Skin epidermis (tissue), 12 donors: ENCODE measurements around the gene AGAP5.
"Not testable (repeated sequence)": the region's sequence is repeated elsewhere in the genome, so short reads cannot be mapped to it uniquely, and the experiment has no call there.

Experiments used
- H3K27ac ChIP-seq, 21 experiments: fragments of 200-600 bp; sonication (generic) in 11 of 21; one replicate each; pipeline ENCODE4 v1.5.0; 2020; ENCODE audit warnings: mild to moderate bottlenecking in 3 of 21, inconsistent platforms in 2 of 21, moderate library complexity in 2 of 21
- H3K4me3 ChIP-seq, 7 experiments: fragments of 200-600 bp; sonication (generic) in 2 of 7; one replicate each; pipeline ENCODE4 v1.5.0; 2020; ENCODE audit warnings: inconsistent platforms in 2 of 7, mild to moderate bottlenecking in 2 of 7, moderate library complexity in 1 of 7

AGAP5 gene

DNA sequence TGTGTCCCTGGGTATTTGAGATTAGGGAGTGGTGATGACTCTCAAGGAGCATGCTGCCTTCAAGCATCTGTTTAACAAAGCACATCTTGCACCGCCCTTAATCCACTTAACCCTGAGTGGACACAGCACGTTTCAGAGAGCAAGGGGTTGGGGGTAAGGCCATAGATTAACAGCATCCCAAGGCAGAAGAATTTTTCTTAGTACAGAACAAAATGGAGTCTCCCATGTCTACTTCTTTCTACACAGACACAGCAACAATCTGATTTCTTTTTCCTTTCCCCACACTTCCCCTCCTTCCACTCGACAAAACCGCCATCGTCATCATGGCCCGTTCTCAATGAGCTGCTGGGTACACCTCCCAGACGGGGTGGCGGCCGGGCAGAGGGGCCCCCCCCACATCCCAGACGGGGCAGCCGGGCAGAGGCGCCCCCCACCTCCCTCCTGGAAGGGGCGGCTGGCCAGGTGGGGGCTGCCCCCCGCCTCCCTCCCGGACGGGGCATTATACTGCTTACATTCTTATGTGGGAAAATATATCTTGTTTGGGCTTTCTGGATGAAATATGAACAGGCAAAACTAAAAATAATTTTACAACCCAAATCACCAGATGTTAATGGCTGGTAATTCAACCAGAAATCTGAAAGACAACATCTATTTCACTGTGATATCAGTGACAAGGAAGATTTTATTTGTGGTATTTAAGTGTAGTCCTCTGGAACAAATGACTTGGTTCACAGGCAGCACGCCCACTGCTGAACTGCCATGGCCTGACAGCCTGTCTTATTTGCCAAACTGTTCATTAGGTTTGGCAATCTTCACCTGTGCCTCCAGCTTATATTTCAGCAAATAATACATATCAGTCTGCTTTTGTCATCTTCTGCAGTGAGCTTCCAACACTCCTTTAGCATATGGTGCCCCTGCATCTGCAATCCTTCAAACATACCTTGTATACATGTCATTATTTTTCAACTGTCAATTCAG is 17.6 kb upstream of the AGAP5 start:
- H3K4me3 ChIP-seq: not testable (repeated sequence)
- H3K27ac ChIP-seq: peak overlapping the region in 1 of 21 experiments; percentile 1

DNA sequence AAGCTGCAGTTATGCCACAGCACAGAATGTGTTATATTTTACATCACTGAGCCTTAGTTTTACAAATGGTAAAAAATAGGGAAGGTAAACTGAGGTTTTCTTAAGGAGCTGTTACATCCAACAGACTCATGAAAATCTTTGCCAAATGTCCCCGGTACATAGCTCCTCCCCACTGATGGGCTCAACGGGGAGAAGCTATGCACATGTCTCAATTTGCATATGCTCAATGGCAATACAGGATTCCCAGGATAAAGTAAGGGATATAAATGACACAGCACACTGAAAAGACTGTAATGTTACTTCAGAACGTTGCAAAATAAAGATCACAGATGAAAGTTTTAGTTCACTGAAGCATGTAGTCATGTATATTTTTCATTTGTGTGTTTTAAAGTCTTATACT is 16.6 kb upstream of the AGAP5 start:
- not testable (repeated sequence) for H3K4me3 ChIP-seq, H3K27ac ChIP-seq

DNA sequence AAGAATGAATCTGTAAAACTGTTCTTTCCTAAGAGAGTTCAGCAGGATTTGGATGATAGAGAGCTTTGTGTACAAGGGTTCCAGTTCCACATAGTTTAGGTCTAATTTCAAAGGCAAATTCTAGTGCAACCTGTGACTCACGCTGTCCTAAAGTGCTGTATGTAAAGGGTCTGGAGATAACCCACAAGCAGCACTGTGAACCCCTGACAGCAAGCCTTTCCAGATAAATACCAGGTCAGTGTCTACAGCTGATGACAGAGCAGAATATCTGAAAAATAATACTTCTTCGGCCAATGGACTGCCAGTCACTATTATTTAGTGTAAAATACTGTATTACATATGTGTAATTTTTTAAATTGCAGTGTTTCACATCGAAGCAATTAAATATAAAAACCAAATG is 16.0 kb upstream of the AGAP5 start:
- not testable (repeated sequence) for H3K27ac ChIP-seq, H3K4me3 ChIP-seq

DNA sequence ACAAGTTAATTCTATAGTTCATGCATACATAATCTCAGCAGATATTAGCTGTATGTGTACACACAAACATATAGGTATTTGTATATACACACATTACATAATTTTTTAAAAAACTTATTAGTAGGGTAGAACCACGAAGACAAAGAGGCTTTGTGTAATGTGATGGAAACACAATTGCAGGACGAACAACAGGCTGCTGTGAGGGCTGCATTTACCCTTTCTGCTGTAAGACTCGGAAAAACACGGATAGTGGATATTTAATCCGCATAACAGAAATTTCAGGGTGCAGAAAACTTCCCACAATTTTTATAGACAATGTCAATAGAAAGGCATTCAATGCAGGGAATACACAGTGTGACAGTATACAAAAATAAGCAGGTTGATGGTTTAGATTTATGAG is 13.8 kb upstream of the AGAP5 start:
- not testable (repeated sequence) for H3K27ac ChIP-seq, H3K4me3 ChIP-seq

DNA sequence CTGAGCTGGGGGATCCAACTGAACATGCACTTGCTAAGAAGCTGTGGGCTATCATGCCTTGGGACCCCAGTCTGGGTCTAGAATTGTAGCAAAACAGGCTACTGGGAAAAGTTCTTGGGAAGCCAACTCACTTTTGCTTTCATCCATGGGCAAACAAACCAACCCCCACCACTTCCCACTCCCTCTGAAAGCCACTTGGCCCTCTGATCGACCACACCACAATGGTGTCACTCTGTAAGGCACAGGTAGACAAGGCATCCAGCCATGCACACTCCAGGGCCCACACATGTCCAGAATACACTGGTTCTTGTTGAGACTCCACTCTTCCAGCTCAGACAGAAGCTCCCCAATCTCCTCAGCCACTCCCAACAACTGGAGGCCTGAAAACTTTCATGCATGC is 10.2 kb upstream of the AGAP5 start:
- not testable (repeated sequence) for H3K27ac ChIP-seq, H3K4me3 ChIP-seq

DNA sequence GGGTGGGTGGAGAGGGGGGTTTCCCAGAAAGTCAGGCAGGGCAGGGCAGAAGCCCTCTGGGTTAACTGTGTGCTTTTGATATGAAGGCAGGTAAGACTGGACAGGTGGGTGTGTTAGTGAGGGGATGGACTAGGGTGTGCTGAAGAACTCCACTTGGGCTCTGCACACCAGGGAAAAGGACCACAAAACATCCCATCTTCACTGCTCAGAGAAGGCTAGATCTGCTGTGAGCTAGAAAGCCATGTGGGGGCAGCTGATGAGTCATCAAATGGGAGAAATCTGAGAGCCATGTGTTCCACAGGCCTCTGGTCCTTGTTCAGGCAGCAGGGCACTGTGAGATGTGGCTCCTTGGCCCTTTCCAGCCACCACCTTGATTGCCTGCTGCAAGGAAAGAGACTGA is 9.7 kb upstream of the AGAP5 start:
- not testable (repeated sequence) for H3K27ac ChIP-seq

DNA sequence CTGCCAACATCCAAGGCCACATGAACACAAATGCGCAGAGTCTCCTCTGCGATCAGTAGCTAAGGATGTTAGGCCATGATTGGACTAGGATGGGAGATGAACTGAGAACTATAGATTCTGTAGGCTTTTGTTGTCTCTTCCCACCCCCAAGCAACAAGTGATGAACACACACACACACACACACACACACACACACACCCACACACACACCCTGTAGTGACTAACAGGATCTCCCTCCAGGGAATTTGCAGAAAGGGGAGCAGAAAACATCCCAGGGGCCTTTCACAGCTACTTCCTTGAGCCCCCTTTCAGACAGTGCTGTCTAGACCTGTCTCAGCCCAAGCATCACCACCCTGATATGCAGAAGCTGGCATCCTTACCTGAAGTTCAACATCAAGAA is 8.6 kb upstream of the AGAP5 start:
- H3K4me3 ChIP-seq, H3K27ac ChIP-seq: not testable (repeated sequence)

More for the DNA sequence above, 9.7 kb upstream of the AGAP5 start:
- H3K4me3 ChIP-seq: not testable (repeated sequence)

DNA sequence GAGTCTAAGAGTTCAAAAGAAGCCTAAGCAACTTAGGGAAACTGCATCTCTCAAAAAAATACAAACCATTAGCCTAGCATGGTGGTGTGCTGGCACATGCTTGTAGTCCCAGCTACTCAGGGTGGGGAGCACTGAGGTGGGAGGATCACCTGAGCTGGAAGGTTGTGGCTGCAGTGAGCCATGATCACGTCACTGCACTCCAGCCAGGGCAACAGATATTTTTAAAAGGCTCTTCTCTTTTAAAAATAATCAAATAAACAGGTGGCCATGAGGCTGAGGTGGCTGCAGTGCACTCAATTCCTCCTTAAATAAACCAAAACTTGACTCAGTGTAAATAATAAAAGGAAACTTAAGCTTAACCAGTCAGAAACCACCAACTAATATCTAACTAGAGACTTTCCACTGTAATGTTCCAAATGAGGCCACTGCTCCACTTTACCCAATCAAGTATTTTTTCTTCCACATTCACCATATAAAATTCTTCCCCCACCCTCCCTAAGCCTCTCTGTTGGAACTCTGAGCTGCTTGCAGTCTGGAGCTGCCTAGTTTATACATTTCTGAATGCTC is 7.7 kb upstream of the AGAP5 start:
- H3K27ac ChIP-seq: peak overlapping the region in 1 of 21 experiments; percentile 2

DNA sequence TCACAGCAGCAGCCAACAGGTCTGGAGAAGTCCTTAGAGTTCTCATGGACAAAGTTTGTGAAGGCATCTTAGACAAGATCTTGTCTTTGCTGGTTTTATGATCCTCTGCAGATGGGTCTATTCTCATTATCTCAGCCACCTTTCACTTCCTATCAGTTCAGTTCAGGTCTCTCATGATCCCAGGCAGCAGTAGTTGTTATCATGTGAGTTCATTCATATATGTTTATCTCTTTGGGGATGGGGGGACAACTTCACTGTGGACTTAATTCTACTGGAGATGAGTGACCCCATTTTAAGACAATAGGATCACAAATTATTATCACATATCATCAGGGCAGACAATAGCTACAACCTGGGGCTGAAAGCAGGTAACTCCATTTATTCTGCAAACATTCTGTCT is 6.0 kb upstream of the AGAP5 start:
- H3K4me3 ChIP-seq, H3K27ac ChIP-seq: not testable (repeated sequence)

More for the DNA sequence above, 7.7 kb upstream of the AGAP5 start:
- not testable (repeated sequence) for H3K4me3 ChIP-seq

DNA sequence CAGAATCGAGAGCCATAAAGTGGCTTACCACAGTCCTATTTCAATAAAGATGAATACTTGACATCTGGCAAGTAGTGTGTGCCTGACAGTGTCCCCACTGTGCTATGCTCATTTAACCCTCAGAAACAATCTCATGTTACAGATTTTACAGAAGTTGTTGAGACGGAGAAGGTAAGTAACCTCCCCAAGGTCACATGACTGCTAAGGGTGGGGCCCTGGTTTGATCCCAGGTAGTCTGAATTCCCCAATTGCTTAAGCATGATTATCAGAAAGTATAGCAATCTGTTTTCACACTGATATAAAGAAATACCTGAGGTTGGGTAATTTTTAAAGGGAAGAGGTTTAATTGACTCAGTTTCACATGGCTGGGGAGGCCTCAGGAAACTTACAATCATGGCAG is 910 bp upstream of the AGAP5 start:
- not testable (repeated sequence) for H3K27ac ChIP-seq, H3K4me3 ChIP-seq

DNA sequence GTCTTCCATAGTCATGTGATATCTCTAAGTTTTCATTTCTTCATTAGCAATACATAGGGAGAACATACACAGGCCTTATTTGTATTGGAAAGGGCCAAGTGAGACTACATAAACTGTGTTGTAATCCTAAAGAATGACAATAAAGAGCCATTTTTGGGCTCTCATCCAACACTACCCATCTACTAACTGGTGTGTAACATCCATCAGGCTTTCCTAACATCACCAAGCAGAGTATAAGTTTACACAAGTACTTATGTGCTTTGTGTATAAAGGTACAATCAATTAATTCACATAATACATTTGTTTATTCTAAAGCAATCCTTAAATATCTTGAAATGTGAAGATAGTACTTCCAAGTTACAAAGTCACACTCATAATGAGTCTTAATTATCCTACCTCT is 2.6 kb downstream of the AGAP5 start:
- H3K4me3 ChIP-seq, H3K27ac ChIP-seq: not testable (repeated sequence)

DNA sequence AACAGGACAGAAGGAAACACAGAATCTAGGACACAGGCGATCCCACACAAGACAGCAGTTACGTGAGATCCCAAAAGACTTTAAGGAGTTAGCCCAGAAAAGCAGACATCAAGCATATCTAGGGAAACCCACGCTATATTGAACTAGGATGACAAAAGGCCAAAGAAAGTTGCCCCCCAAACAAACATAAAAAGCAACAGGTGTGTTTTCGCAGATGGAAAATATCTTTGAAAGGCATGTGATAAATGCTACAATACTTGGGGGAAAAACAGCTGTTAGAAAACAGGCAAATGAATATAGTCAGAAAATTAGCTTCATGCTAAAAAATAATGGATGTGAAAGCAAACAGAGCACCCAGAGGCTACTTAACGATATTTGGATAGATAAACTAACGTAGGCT is 7.2 kb downstream of the AGAP5 start:
- H3K4me3 ChIP-seq: not testable (repeated sequence)

DNA sequence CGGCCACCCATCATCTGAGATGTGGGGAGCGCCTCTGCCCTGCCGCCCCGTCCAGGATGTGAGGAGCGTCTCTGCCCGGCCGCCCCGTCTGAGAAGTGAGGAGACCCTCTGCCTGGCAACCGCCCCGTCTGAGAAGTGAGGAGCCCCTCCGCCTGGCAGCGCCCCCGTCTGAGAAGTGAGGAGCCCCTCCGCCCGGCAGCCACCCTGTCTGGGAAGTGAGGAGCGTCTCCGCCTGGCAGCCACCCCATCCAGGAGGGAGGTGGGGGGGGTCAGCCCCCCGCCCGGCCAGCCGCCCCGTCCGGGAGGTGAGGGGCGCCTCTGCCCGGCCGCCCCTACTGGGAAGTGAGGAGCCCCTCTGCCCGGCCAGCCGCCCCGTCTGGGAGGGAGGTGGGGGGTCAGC is 8.3 kb downstream of the AGAP5 start:
- not testable (repeated sequence) for H3K4me3 ChIP-seq, H3K27ac ChIP-seq

More for the DNA sequence above, 7.2 kb downstream of the AGAP5 start:
- not testable (repeated sequence) for H3K27ac ChIP-seq

DNA sequence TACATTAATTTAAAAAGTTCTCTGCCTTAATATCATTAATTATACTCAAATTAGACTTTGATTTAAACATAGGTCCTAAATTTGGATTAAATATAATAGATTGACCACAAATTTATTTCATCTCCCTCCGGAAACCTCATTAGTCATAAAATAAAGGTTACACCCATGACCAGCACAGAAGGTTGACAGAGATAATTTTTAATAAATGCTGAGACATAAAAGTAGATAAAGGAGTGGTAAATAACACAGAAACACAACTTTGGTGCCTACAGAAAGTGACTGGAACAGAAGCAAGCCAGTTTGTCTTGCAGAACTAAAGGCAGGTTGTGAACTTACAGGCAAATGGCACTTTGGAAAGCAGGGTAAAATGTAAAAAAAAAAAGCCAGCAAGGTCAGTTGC is 10.3 kb downstream of the AGAP5 start:
- H3K27ac ChIP-seq, H3K4me3 ChIP-seq: not testable (repeated sequence)

DNA sequence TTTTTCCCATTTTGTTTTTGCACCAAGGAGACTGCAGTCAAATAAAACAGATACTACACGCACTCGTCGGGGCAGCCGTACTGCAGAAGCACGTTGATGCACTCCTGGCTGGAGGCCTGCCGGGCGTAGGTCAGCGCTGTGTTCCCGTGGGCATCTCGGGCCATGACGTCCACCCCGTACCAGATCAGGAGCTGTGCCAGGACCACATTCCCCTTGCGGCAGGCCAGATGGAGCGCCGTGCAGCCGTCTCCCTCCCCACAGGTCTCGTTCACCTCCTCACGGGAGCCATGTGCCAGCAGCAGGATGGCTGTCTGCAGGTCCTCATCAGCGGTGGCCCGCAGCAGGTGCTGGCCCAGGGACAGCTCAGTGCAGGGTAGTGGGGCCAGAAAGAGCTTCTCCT is 23.4 kb downstream of the AGAP5 start:
- H3K27ac ChIP-seq, H3K4me3 ChIP-seq: not testable (repeated sequence)

DNA sequence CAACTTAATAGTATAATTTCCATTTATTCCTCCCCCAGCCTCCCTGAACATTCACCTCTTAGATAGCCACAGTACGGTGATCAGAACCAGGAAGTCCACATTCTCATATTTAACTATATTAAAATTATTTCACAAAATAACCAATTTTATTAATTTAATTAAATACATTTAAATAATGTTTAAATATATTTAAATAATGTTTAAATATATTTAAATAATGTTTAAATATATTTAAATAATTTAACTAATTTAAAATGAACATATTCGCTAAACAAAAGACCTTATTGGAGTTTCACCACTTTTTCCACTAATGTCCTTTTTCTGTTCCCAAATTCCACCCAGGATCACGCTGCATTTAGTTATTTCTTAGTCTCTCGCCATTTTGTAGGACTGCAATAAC is 29.5 kb downstream of the AGAP5 start:
- not testable (repeated sequence) for H3K4me3 ChIP-seq, H3K27ac ChIP-seq

DNA sequence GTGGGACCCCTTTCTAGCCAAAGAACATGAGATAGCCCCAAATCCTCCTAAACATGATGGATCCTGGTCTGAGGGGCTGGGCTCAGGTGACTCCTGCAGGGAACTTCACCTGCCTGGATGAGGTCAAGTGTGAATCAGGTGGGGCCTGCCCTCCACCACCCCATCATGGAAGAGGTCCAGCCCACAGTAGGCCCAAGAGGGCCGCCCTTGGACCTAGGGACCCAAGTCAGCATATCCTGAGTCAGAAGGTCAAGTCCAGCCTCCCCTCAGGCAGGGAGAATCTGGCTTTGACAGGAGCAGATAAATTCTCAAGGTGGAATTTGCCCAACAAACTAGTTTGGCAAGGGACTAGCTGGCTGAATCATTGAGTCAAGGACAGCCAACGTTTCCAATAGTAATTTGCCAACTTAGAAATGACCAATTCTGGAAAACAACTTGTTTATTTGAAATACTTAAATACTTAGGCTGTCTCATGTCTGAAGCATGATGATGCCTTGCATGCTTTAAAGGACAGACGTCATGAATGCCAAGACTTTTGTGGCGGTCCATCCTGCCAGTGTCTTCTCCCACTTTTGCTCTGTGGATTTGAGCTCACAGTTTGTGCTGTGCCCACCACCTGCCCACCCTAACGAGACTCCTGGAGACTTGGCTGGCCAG is 31.6 kb downstream of the AGAP5 start:
- H3K27ac ChIP-seq, H3K4me3 ChIP-seq: not testable (repeated sequence)

DNA sequence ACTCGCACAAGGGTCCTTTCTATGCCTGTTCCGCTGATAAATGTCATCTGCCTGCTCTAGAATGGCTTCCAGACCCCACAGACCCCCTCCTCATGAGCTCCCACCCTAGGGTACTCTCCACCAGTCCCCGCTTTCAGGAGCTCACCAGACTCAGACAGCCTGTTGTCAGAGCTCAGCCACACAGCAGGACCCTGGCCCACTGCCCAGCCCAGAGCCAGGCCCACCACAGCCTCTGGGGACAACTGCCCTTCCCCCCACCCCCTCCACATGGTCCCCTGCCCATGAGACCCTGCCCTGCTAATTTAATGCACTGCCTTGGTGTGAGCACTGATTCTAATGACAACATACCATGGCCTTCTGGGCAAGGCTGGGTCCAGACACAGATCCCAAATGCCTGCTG is 32.3 kb downstream of the AGAP5 start:
- H3K4me3 ChIP-seq, H3K27ac ChIP-seq: not testable (repeated sequence)

DNA sequence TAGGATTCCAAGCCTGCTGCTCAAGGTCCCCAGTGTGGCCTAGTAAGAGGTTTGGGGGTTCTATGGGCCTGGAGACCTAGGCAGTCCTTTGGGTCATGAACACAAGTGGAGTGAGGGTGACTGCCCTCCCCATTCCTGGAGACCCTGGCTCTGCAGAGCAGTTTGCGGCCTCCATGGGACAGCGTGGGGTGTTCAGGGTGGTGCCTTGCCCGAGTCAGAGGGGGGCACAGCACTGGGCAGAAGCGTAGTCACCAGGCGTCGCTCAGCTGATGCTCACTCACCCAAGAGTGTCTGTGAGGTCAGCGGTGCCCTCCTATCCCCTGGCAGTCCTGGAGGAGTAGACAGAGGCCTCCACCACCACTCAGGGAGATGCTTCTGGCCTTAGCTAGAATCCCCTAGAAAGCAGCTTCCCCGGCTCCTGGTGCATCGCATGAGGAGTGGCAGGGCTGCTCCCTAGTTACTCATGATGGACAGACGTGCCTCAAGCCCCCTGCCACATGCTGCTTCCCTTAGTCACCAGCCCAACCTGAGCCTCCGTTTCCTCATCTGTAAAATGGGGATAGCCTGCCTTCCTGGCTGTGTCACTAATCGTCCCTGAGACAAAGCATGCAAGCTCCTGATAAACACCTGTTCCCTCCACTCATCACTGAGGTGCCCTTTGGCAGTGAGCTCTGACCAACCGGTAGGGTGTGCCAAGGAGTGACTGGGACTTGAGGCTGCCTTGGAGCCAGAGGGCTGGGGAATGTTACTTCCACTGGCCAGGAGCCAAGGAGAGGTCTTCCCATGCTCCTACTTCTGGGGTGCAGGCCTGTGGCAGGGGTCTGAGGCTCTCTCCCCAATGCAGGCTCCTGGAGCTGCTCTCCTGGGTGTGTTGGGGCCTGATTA is 33.5 kb downstream of the AGAP5 start:
- not testable (repeated sequence) for H3K27ac ChIP-seq, H3K4me3 ChIP-seq

DNA sequence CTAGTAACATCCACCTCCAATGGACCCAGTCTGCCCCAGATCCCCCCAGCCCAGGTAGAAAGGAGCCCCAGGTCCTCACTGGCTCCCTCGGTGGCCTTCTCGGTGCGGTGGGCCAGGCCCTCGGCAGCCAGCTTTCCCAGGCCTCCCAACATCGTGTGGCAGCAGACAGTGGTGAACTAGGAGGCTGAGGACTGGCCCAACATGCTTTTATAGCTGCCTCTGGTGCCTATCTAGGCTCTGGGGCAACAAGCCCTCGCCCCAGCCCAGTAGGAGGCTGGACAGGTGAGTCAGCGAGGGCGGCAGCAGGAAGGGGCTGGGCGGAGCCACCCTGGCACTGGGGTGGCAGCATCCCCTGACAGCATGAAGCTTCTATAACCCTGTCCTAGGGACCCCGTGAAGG is 34.3 kb downstream of the AGAP5 start:
- H3K27ac ChIP-seq: not testable (repeated sequence)

More for the DNA sequence above, 34.3 kb downstream of the AGAP5 start:
- not testable (repeated sequence) for H3K4me3 ChIP-seq
